Small intestine (tissue), 7 donors: ENCODE measurements around the gene GATD1. TPM values are rescaled to one million over a fixed set of nuclear protein-coding genes. Genes with fewer than 3 reads are reported as not detected.
"Not testable (repeated sequence)": the region's sequence is repeated elsewhere in the genome, so short reads cannot be mapped to it uniquely, and the experiment has no call there.

Experiments
- DNase-seq, 2 donors: peaks; one replicate each; pipeline versions ENCODE4 v3.0.0 to v3.0.0-alpha.2; 2013
- FAIRE-seq: peaks from 2 replicates; lab custom pipeline; 2012; peaks lifted over from hg19 to GRCh38; lab: Jason Lieb, UNC
- H3K27ac ChIP-seq, 3 donors: one replicate each; pipeline ENCODE4 v1.5.1; 2013; ENCODE audit warnings: low read length in 2 of 3, mild to moderate bottlenecking in 2 of 3, control low read depth in 1 of 3, inconsistent platforms in 1 of 3, low read depth in 1 of 3, moderate library complexity in 1 of 3
- H3K27me3 ChIP-seq, 3 donors: one replicate each; pipeline ENCODE4 v1.6.1; 2013; ENCODE audit warnings: low read length in 3 of 3, inconsistent platforms in 1 of 3; ENCODE audit not compliant: control insufficient read depth in 3 of 3, insufficient read depth in 3 of 3
- H3K36me3 ChIP-seq, 3 donors: one replicate each; pipeline ENCODE4 v1.6.1; 2013; ENCODE audit warnings: low read length in 3 of 3, inconsistent platforms in 1 of 3, low read depth in 1 of 3, mild to moderate bottlenecking in 1 of 3, moderate library complexity in 1 of 3; ENCODE audit not compliant: control insufficient read depth in 3 of 3, insufficient read depth in 2 of 3
- H3K4me1 ChIP-seq, 3 donors: one replicate each; pipeline ENCODE4 v1.6.1; 2013; ENCODE audit warnings: low read length in 2 of 3, inconsistent platforms in 1 of 3, low read depth in 1 of 3, mild to moderate bottlenecking in 1 of 3, moderate library complexity in 1 of 3; ENCODE audit not compliant: control insufficient read depth in 3 of 3, insufficient read depth in 2 of 3
- H3K4me3 ChIP-seq, 3 donors: one replicate each; pipeline ENCODE4 v1.5.1; 2013; ENCODE audit warnings: low read length in 3 of 3, control low read depth in 1 of 3, inconsistent platforms in 1 of 3, low read depth in 1 of 3, mild to moderate bottlenecking in 1 of 3, moderate library complexity in 1 of 3
- H3K9me3 ChIP-seq, 2 donors: one replicate each; pipeline ENCODE4 v1.6.1; 2013; ENCODE audit warnings: low read depth in 1 of 2, low read length in 1 of 2; ENCODE audit not compliant: control insufficient read depth in 2 of 2, insufficient read depth in 1 of 2
- WGBS, 3 donors: extraction: QIAGEN DNeasy Blood & Tissue Kit; methylation state at CpG; one replicate each; pipeline ENCODE4 v1.1.7; 2013; 5-methylcytosine and 5-hydroxymethylcytosine counted together
- polyA plus RNA-seq, 4 donors: library from polyadenylated mRNA; stranded (reverse) in 3 of 4; unstranded in 1 of 4; fragments of 200-250 nt in 3 of 4; fragments of 120-200 nt in 1 of 4; gene quantifications; one replicate each; pipeline versions ENCODE4 v1.2.1 to v1.2.3, GENCODE V29; 2013
- donor health status: healthy with polysubstance abuse.
- donor health status: control.
- donor health status: control.
- donor health status: Bipolar disorder and iron deficiency.
- donor health status: healthy.

Gene GATD1
- polyA plus RNA-seq, 4 donors: 12.2 to 55.6 (median 29.8) TPM

GRCh38 chr11:742571-743201 lies 34.6 kb downstream of the GATD1 start:
- Histone ChIP-seq H3K4me3 (no peak overlapping the region), H3K27ac (no peak overlapping the region), H3K4me1 (peaks cover 0 to 3% (median 0%) of the 10 kb centered on the region in 3 donors), H3K27me3 (no peaks in the 10 kb centered on the region), H3K36me3 (no peaks in the 10 kb centered on the region), H3K9me3 (no peaks in the 10 kb centered on the region)
- FAIRE-seq (no peak), DNase-seq (no peak)
- 94 to 96% (median 95%) methylated on average over 4 of the region's 4 CpGs for WGBS, 3 donors

GRCh38 chr11:742156-742546 lies 35.1 kb downstream of the GATD1 start:
- WGBS, 3 donors: 26 to 71% (median 46%) methylated on average over 3 of the region's 3 CpGs
- Histone ChIP-seq H3K9me3 (no peaks in the 10 kb centered on the region), H3K4me1 (peaks cover 0 to 8% (median 0%) of the 10 kb centered on the region in 3 donors), H3K27me3 (peaks cover 0 to 3% (median 0%) of the 10 kb centered on the region in 3 donors), H3K27ac (no peak overlapping the region), H3K4me3 (no peak overlapping the region), H3K36me3 (no peaks in the 10 kb centered on the region)
- peak in 1 of 2 donors; percentile 67 for DNase-seq
- FAIRE-seq: no peak

GRCh38 chr11:737899-738298 lies 39.4 kb downstream of the GATD1 start:
- H3K4me1 ChIP-seq, H3K36me3 ChIP-seq, H3K4me3 ChIP-seq, H3K9me3 ChIP-seq, H3K27me3 ChIP-seq, FAIRE-seq, H3K27ac ChIP-seq: not testable (repeated sequence)
- WGBS, 3 donors: 46 to 50% (median 50%) methylated on average over 10 of the region's 10 CpGs
- peak in 1 of 2 donors; percentile 16 for DNase-seq

GRCh38 chr11:737366-737765 lies 39.9 kb downstream of the GATD1 start:
- Histone ChIP-seq H3K27me3 (peaks cover 0 to 6% (median 0%) of the 10 kb centered on the region in 3 donors), H3K27ac (no peak overlapping the region), H3K4me3 (no peak overlapping the region), H3K4me1 (peaks cover 0 to 8% (median 0%) of the 10 kb centered on the region in 3 donors), H3K9me3 (no peaks in the 10 kb centered on the region), H3K36me3 (no peaks in the 10 kb centered on the region)
- DNase-seq: no peak
- 45 to 55% (median 50%) methylated on average over 11 of the region's 11 CpGs for WGBS, 3 donors
- FAIRE-seq: no peak

- not testable (repeated sequence) for DNase-seq, H3K9me3 ChIP-seq, H3K27ac ChIP-seq, FAIRE-seq, H3K4me3 ChIP-seq, H3K36me3 ChIP-seq, H3K27me3 ChIP-seq
- H3K4me1 ChIP-seq: peaks cover 0 to 12% (median 0%) of the 10 kb centered on the region in 3 donors
- 94 to 95% (median 95%) methylated on average over 15 to 26 of the region's 26 CpGs for WGBS, 3 donors
These were observed 42.7 kb downstream of the GATD1 start for GRCh38 chr11:734541-734940.

GRCh38 chr11:733072-733471 lies 44.2 kb downstream of the GATD1 start:
- no peak for DNase-seq
- Histone ChIP-seq H3K27me3 (peaks cover 0 to 6% (median 0%) of the 10 kb centered on the region in 3 donors), H3K9me3 (no peaks in the 10 kb centered on the region), H3K4me1 (peaks cover 0 to 17% (median 0%) of the 10 kb centered on the region in 3 donors), H3K27ac (no peak overlapping the region), H3K4me3 (no peak overlapping the region), H3K36me3 (peaks cover 0 to 5% (median 0%) of the 10 kb centered on the region in 3 donors)
- 73 to 80% (median 74%) methylated on average over 20 of the region's 20 CpGs for WGBS, 3 donors
- FAIRE-seq: no peak

- H3K27me3 ChIP-seq: peaks cover 0 to 10% (median 0%) of the 10 kb centered on the region in 3 donors
- WGBS, 3 donors: 11 to 44% (median 27%) methylated on average over 17 of the region's 17 CpGs
- no peak overlapping the region for H3K27ac ChIP-seq
- DNase-seq (peak in 1 of 2 donors; percentile 24), FAIRE-seq (no peak)
- H3K9me3 ChIP-seq: no peaks in the 10 kb centered on the region
- H3K4me3 ChIP-seq: no peak overlapping the region
- peaks cover 0 to 32% (median 6%) of the 10 kb centered on the region in 3 donors for H3K36me3 ChIP-seq
- H3K4me1 ChIP-seq: peaks cover 0 to 36% (median 3%) of the 10 kb centered on the region in 3 donors
These were observed 47.7 kb downstream of the GATD1 start for GRCh38 chr11:729492-730074.

GRCh38 chr11:728901-729491 lies 48.3 kb downstream of the GATD1 start:
- H3K27me3 ChIP-seq: peaks cover 0 to 13% (median 0%) of the 10 kb centered on the region in 3 donors
- H3K4me1 ChIP-seq: peaks cover 0 to 42% (median 3%) of the 10 kb centered on the region in 3 donors
- 31 to 67% (median 46%) methylated on average over 15 of the region's 15 CpGs for WGBS, 3 donors
- no peak overlapping the region for H3K27ac ChIP-seq
- no peak overlapping the region for H3K4me3 ChIP-seq
- no peak for FAIRE-seq
- peaks cover 0 to 38% (median 7%) of the 10 kb centered on the region in 3 donors for H3K36me3 ChIP-seq
- no peaks in the 10 kb centered on the region for H3K9me3 ChIP-seq
- peak in 1 of 2 donors; percentile 13 for DNase-seq
